A549 (cell line): ENCODE data around the gene GRK5. TPM values are rescaled to one million over a fixed set of nuclear protein-coding genes. Genes with fewer than 3 reads are reported as not detected.
"Not testable (repeated sequence)": the region's sequence is repeated elsewhere in the genome, so short reads cannot be mapped to it uniquely, and the experiment has no call there.

ENCODE experiments used
- ATAC-seq, 2 experiments: fragments of 200-7000 bp in 1 of 2; fragments of >200 bp in 1 of 2; cut with Nextera tagmentation in 1 of 2; cut with Tn5 transposase in 1 of 2; 3 replicates each; pipeline versions ENCODE4 v1.8.0 to v1.9.1; 2018 to 2020; ENCODE audit warnings: mild to moderate bottlenecking in 1 of 2, moderate library complexity in 1 of 2
- CTCF ChIA-PET: fragments of 300-600 bp; sonication (Branson Sonifier 250); formaldehyde crosslinking; extraction: SDS; loops from one replicate; lab custom pipeline; 2021; ENCODE audit warnings: antibody characterized with exemption, inconsistent platforms; lab: Yijun Ruan, JAX
- POLR2A ChIA-PET: fragments of 350-600 bp; formaldehyde crosslinking; extraction: SDS; loops from one replicate; lab custom pipeline; 2021; ENCODE audit warnings: antibody characterized with exemption, inconsistent platforms; lab: Yijun Ruan, JAX
- DNase-seq, 2 experiments: peaks; one replicate each; pipeline versions ENCODE4 v3.0.0 to v3.0.0-alpha.2; 2011 to 2016; ENCODE audit warnings: low read depth in 1 of 2, low spot score in 1 of 2
- FAIRE-seq: peaks from 2 replicates; lab custom pipeline; 2011; peaks lifted over from hg19 to GRCh38; lab: Jason Lieb, UNC
- H3K27ac ChIP-seq, 2 experiments: fragments of >200 bp; sonication (Bioruptor Twin); formaldehyde crosslinking; 3 replicates each; pipeline ENCODE4 v1.5.1; 2016 to 2017
- H3K4me1 ChIP-seq: fragments of >200 bp; sonication (Bioruptor Twin); formaldehyde crosslinking; 3 replicates; pipeline ENCODE4 v1.6.1; 2016
- H3K4me2 ChIP-seq: fragments of >200 bp; sonication (Bioruptor Twin); formaldehyde crosslinking; 3 replicates; pipeline ENCODE4 v1.6.1; 2016
- H3K4me3 ChIP-seq: fragments of >200 bp; sonication (Bioruptor Twin); formaldehyde crosslinking; 3 replicates; pipeline ENCODE4 v1.5.1; 2016
- H3K9me3 ChIP-seq: fragments of >200 bp; sonication (Bioruptor Twin); formaldehyde crosslinking; 3 replicates; pipeline ENCODE4 v1.6.1; 2016
- CBX2 ChIP-seq: fragments of 200-600 bp; sonication (generic); IDR thresholded peaks from 2 replicates; pipeline ENCODE4 v1.6.1; 2016; ENCODE audit warnings: low read depth, mild to moderate bottlenecking, borderline replicate concordance
- CEBPB ChIP-seq, 2 experiments: fragments of >200 bp in 1 of 2; sonication (Bioruptor Twin) in 1 of 2; formaldehyde crosslinking in 1 of 2; IDR thresholded peaks; 2 replicates each; pipeline ENCODE4 v1.6.1; 2012 to 2016
- CHD4 ChIP-seq: fragments of 200-600 bp; sonication (generic); IDR thresholded peaks from 2 replicates; pipeline ENCODE4 v1.6.1; 2016; ENCODE audit warnings: antibody characterized with exemption, mild to moderate bottlenecking, borderline replicate concordance
- EHMT2 ChIP-seq: fragments of 200-600 bp; sonication (generic); IDR thresholded peaks from 2 replicates; pipeline ENCODE4 v1.6.1; 2016; ENCODE audit warnings: antibody characterized with exemption, low read depth, mild to moderate bottlenecking, moderate library complexity
- FOSB ChIP-seq: fragments of 250-450 bp; sonication (Bioruptor Pico); IDR thresholded peaks from 2 replicates; pipeline ENCODE4 v1.5.0; 2020; ENCODE audit warnings: mild to moderate bottlenecking, moderate library complexity
- GATA3 ChIP-seq: IDR thresholded peaks from 2 replicates; pipeline ENCODE4 v1.6.1; 2012; ENCODE audit warnings: borderline replicate concordance
- HMGXB4 ChIP-seq: fragments of 250-450 bp; sonication (Bioruptor Pico); IDR thresholded peaks from 2 replicates; pipeline ENCODE4 v1.5.0; 2021; ENCODE audit warnings: mild to moderate bottlenecking, moderate library complexity, borderline replicate concordance
- HOXB5 ChIP-seq: fragments of 250-450 bp; sonication (Bioruptor Pico); IDR thresholded peaks from 2 replicates; pipeline ENCODE4 v1.5.0; 2020; ENCODE audit warnings: mild to moderate bottlenecking, moderate library complexity
- JUN ChIP-seq, 2 experiments: fragments of >200 bp; sonication (Bioruptor Twin); formaldehyde crosslinking; IDR thresholded peaks; 2 replicates in 1 of 2; 3 replicates in 1 of 2; pipeline ENCODE4 v1.6.1; 2016 to 2017
- KDM1A ChIP-seq: fragments of 200-600 bp; sonication (generic); IDR thresholded peaks from 2 replicates; pipeline ENCODE4 v1.6.1; 2016; ENCODE audit warnings: low read depth, mild to moderate bottlenecking
- MAFK ChIP-seq: fragments of 450-650 bp; IDR thresholded peaks from 2 replicates; pipeline ENCODE4 v1.6.1; 2014; ENCODE audit not compliant: partially characterized antibody
- MAZ ChIP-seq: fragments of 150-350 bp; IDR thresholded peaks from 2 replicates; pipeline ENCODE4 v1.6.1; 2014; ENCODE audit warnings: antibody characterized with exemption, low read depth, low read length, borderline replicate concordance
- MYC ChIP-seq: IDR thresholded peaks from 2 replicates; pipeline ENCODE4 v1.6.1; 2012; ENCODE audit warnings: mild to moderate bottlenecking, inconsistent platforms, low read length, improper control_type of control experiment, borderline replicate concordance
- NPAS2 ChIP-seq: fragments of 250-450 bp; sonication (Bioruptor Pico); IDR thresholded peaks from 2 replicates; pipeline ENCODE4 v1.8.0; 2022; ENCODE audit warnings: mild to moderate bottlenecking, moderate library complexity, borderline replicate concordance
- POLR2A ChIP-seq: IDR thresholded peaks from 2 replicates; pipeline ENCODE4 v1.6.1; 2012; ENCODE audit warnings: mild to moderate bottlenecking, low read length
- RCOR1 ChIP-seq: fragments of 150-350 bp; IDR thresholded peaks from 2 replicates; pipeline ENCODE4 v1.6.1; 2014; ENCODE audit warnings: antibody characterized with exemption, low read length, low read depth
- RNF2 ChIP-seq: fragments of 200-600 bp; sonication (generic); IDR thresholded peaks from 2 replicates; pipeline ENCODE4 v1.6.1; 2016; ENCODE audit warnings: low read depth, mild to moderate bottlenecking, antibody characterized with exemption, moderate library complexity, borderline replicate concordance
- SMC3 ChIP-seq: fragments of >200 bp; sonication (Bioruptor Twin); formaldehyde crosslinking; IDR thresholded peaks from 3 replicates; pipeline ENCODE4 v1.6.1; 2018; ENCODE audit warnings: inconsistent platforms
- WGBS: methylation state at CpG from one replicate; pipeline ENCODE4 v1.1.6; 2017; ENCODE audit errors: missing lambda C conversion rate; 5-methylcytosine and 5-hydroxymethylcytosine counted together
- polyA plus RNA-seq, 4 experiments: library from polyadenylated mRNA; depleted of rRNA in 3 of 4; stranded (reverse); fragments of >200 nt; fragmentation: RNase III in 1 of 4; extraction: RNeasy Plus Mini Kit Qiagen cat#74134 plus additional on column Dnase treatment in 1 of 4; gene quantifications; 2 replicates in 3 of 4; 3 replicates in 1 of 4; pipeline ENCODE4 v1.2.3, GENCODE V29; 2011 to 2017
- TF ChIP-seq, protein P1 (sequence below): fragments of 250-450 bp; sonication (Bioruptor Pico); IDR thresholded peaks from 2 replicates; pipeline ENCODE4 v1.5.0; 2020; ENCODE audit warnings: low read depth, mild to moderate bottlenecking, moderate library complexity
- TF ChIP-seq, protein P2 (sequence below): fragments of 200-600 bp; sonication (generic); IDR thresholded peaks from 2 replicates; pipeline ENCODE4 v1.6.1; 2016; ENCODE audit warnings: antibody characterized with exemption, mild to moderate bottlenecking, moderate library complexity

GRK5 gene
- polyA plus RNA-seq, 2 of the 4 experiments (the other 2 are of a cell fraction): 5.0 to 7.9 TPM

DNA sequence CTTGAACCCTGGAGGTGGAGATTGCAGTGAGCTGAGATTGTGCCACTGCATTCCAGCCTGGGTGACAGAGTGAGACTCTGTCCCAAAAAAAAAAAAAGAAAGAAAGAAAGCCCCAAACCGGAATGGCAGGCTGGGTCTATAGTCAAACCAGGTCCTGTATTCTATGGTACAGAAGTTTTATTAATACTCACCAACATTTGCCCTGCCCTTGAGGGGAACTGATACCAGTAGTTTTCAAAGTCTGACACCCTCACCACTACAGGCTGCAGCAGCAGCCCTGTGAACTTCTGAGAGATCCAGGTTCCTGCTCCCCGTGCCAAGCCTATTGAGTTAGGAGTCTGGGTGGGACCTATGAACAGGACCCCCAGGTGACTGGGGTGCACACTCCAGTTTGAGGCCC is 254.6 kb downstream of the GRK5 start:
- TF ChIP-seq GATA3 (no peak), HOXB5 (CRISPR knock-in tag) (no peak), MAFK (no peak), MAZ (no peak), KDM1A (no peak), NPAS2 (CRISPR knock-in tag) (no peak), EHMT2 (no peak)
- TF ChIP-seq, protein P1, sequence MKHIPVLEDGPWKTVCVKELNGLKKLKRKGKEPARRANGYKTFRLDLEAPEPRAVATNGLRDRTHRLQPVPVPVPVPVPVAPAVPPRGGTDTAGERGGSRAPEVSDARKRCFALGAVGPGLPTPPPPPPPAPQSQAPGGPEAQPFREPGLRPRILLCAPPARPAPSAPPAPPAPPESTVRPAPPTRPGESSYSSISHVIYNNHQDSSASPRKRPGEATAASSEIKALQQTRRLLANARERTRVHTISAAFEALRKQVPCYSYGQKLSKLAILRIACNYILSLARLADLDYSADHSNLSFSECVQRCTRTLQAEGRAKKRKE: no peak
- ATAC-seq: no peak

DNA sequence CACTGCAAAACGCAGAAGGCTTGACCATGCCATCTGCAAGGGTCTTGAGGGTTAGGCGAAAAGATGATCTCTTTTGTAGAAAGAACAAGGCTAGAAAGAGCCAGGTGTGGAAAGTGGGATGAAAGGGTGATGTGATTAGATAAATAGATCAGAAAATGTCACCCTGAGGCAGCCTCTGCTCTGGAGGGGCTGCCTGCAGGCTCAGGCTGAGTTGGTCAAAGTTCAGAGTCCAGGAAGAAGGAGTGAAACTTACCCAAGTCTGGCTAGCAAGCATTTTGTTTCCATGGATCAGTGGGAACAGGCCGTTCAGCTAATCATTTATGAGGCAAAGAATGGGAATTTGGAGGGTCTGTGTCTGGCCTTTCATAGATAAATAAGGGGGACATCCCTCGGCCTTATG is 255.4 kb downstream of the GRK5 start:
- Histone ChIP-seq H3K9me3 (no peaks in the 10 kb centered on the region), H3K27ac (no peak overlapping the region), H3K4me3 (no peak overlapping the region), H3K4me2 (no peak overlapping the region), H3K4me1 (no peaks in the 10 kb centered on the region)
- no peak for TF ChIP-seq RNF2
- no peak for TF ChIP-seq CBX2
- TF ChIP-seq CEBPB (IDR thresholded peaks at IDR 0.05): no peak
- TF ChIP-seq NPAS2 (CRISPR knock-in tag): no peak
- no peak for TF ChIP-seq POLR2A
- TF ChIP-seq KDM1A: no peak
- no peak for TF ChIP-seq HMGXB4
- no peak for TF ChIP-seq JUN (IDR thresholded peaks at IDR 0.05)
- no peak for TF ChIP-seq FOSB (CRISPR knock-in tag)
- no peak for TF ChIP-seq SMC3
- TF ChIP-seq MYC: no peak
- no peak for TF ChIP-seq RCOR1
- no peak for TF ChIP-seq CHD4
- TF ChIP-seq, protein P2, sequence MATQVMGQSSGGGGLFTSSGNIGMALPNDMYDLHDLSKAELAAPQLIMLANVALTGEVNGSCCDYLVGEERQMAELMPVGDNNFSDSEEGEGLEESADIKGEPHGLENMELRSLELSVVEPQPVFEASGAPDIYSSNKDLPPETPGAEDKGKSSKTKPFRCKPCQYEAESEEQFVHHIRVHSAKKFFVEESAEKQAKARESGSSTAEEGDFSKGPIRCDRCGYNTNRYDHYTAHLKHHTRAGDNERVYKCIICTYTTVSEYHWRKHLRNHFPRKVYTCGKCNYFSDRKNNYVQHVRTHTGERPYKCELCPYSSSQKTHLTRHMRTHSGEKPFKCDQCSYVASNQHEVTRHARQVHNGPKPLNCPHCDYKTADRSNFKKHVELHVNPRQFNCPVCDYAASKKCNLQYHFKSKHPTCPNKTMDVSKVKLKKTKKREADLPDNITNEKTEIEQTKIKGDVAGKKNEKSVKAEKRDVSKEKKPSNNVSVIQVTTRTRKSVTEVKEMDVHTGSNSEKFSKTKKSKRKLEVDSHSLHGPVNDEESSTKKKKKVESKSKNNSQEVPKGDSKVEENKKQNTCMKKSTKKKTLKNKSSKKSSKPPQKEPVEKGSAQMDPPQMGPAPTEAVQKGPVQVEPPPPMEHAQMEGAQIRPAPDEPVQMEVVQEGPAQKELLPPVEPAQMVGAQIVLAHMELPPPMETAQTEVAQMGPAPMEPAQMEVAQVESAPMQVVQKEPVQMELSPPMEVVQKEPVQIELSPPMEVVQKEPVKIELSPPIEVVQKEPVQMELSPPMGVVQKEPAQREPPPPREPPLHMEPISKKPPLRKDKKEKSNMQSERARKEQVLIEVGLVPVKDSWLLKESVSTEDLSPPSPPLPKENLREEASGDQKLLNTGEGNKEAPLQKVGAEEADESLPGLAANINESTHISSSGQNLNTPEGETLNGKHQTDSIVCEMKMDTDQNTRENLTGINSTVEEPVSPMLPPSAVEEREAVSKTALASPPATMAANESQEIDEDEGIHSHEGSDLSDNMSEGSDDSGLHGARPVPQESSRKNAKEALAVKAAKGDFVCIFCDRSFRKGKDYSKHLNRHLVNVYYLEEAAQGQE: no peak
- ChIA-PET CTCF (interaction anchor here (0.8 to 1.1 kb wide), 2 partner anchors 8 to 17 kb away, joined by 3 to 4 read pairs; no protein-coding TSS in a partner anchor), POLR2A (no interaction called here)
- FAIRE-seq: no peak
- no peak for DNase-seq
- 48% methylated on average over 4 of the region's 4 CpGs for WGBS
- no peak for ATAC-seq

More for the DNA sequence above, 254.6 kb downstream of the GRK5 start:
- ChIA-PET POLR2A (no interaction called here), CTCF (interaction anchor here (0.9 to 1.2 kb wide), 2 partner anchors 16 to 263 kb away, joined by 3 to 6 read pairs; no protein-coding TSS in a partner anchor)
- no peaks in the 10 kb centered on the region for H3K4me1 ChIP-seq
- 83% methylated on average over 2 of the region's 2 CpGs for WGBS
- no peak for DNase-seq
- no peak overlapping the region for H3K4me2 ChIP-seq
- FAIRE-seq: no peak
- no peak overlapping the region for H3K27ac ChIP-seq
- no peak overlapping the region for H3K4me3 ChIP-seq
- no peaks in the 10 kb centered on the region for H3K9me3 ChIP-seq

DNA sequence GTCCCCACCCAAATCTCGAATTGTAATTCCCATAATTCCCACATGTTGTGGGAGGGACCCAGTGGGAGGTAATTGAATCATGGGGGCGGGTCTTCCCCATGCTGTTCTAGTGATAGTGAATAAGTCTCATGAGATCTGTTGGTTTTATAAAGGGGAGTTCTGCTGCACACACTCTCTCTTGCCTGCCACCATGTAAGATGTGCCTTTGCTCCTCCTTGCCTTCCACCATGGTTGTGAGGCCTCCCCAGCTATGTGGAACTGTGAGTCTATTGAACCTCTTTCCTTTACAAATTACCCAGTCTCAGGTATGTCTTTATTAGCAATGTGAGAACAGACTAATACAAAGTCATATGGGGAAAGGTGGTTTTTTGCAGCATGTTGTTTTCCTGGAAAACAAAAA is 255.8 kb downstream of the GRK5 start:
- H3K4me2 ChIP-seq, ATAC-seq, H3K4me1 ChIP-seq, FAIRE-seq, H3K9me3 ChIP-seq, DNase-seq, H3K4me3 ChIP-seq, POLR2A ChIA-PET, H3K27ac ChIP-seq: not testable (repeated sequence)
- CTCF ChIA-PET: interaction anchor here (0.8 to 1.1 kb wide), 2 partner anchors 8 to 18 kb away, joined by 3 to 4 read pairs; no protein-coding TSS in a partner anchor
- 14% methylated on average over 2 of the region's 2 CpGs for WGBS
